ENCODE measurements around the gene CORO2A.

Gene CORO2A

GRCh38 chr9:98097836-98098235 lies 94.6 kb downstream of the CORO2A start:
- DNase-seq (ENCODE audit: low spot score): peak; percentile 66
- no peak for TF ChIP-seq CTCF (IDR thresholded peaks at IDR 0.05; ENCODE audit: extremely low read depth, insufficient read depth, missing control alignments)
- in situ Hi-C loops (cut with MboI; ENCODE audit: low pct_unique_long_range_greater_than_20kb, low sequenced_read_pairs, unreplicated experiment): no loop called here

GRCh38 chr9:98096091-98096490 lies 96.3 kb downstream of the CORO2A start:
- in situ Hi-C loops (cut with MboI; ENCODE audit: low pct_unique_long_range_greater_than_20kb, low sequenced_read_pairs, unreplicated experiment): no loop called here
- DNase-seq (ENCODE audit: low spot score): no peak
- TF ChIP-seq CTCF (IDR thresholded peaks at IDR 0.05; ENCODE audit: extremely low read depth, insufficient read depth, missing control alignments): no peak

GRCh38 chr9:98095401-98095800 lies 97.0 kb downstream of the CORO2A start:
- in situ Hi-C loops (cut with MboI; ENCODE audit: low pct_unique_long_range_greater_than_20kb, low sequenced_read_pairs, unreplicated experiment): no loop called here
- no peak for DNase-seq (ENCODE audit: low spot score)
- TF ChIP-seq CTCF (IDR thresholded peaks at IDR 0.05; ENCODE audit: extremely low read depth, insufficient read depth, missing control alignments): no peak

GRCh38 chr9:98094851-98095250 lies 97.6 kb downstream of the CORO2A start:
- in situ Hi-C loops (cut with MboI; ENCODE audit: low pct_unique_long_range_greater_than_20kb, low sequenced_read_pairs, unreplicated experiment): no loop called here
- DNase-seq (ENCODE audit: low spot score): no peak
- no peak for TF ChIP-seq CTCF (IDR thresholded peaks at IDR 0.05; ENCODE audit: extremely low read depth, insufficient read depth, missing control alignments)

- DNase-seq (ENCODE audit: low spot score): no peak
- in situ Hi-C loops (cut with MboI; ENCODE audit: low pct_unique_long_range_greater_than_20kb, low sequenced_read_pairs, unreplicated experiment): no loop called here
- TF ChIP-seq CTCF (IDR thresholded peaks at IDR 0.05; ENCODE audit: extremely low read depth, insufficient read depth, missing control alignments): no peak
Observed at GRCh38 chr9:98094316-98094715, 98.1 kb downstream of the CORO2A start.

GRCh38 chr9:98092613-98092931 lies 99.9 kb downstream of the CORO2A start:
- no peak for TF ChIP-seq CTCF (IDR thresholded peaks at IDR 0.05; ENCODE audit: extremely low read depth, insufficient read depth, missing control alignments)
- in situ Hi-C loops (cut with MboI; ENCODE audit: low pct_unique_long_range_greater_than_20kb, low sequenced_read_pairs, unreplicated experiment): no loop called here

More at GRCh38 chr9:98092613-98092931, 99.9 kb downstream of the CORO2A start:
- DNase-seq (ENCODE audit: low spot score): no peak
